HG02885 (cell line): ENCODE results near the gene UBAC2.
A peak's percentile ranks its signal among the peaks of the same experiment; 100 is the strongest.

ENCODE experiments used
- ATAC-seq: cut with Tn5 transposase; IDR thresholded peaks from one replicate; pipeline ENCODE4 v1.9.1; 2021; ENCODE audit warnings: mild to moderate bottlenecking; ENCODE audit not compliant: unreplicated experiment, poor library complexity

UBAC2 gene

DNA sequence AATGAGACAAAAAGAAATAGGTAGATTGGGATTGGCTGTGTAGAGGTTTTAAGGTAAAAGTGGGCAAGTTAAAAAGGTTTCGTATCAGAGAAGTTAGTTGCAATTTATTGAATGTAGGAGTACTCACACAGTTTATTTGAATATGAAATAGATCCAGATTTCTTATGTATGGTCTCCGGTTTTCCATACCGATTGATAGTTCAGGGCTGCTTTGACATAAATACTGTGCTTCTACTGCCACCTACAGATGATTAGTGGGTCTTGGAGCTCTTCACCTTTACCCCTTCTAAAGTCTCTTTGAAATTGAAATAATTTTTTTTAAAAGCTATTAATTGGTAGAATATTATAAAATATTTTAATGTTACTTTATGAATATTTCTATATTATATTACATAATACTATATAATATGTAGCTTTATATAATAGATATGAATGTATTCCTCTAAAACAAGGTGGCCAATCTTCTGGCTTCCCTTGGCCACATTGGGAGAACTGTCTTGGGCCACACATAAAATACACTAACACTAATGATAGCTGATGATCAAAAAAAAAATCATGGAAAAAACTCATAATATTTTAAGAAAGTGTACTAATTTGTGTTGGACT lies 65.3 kb downstream of the UBAC2 start:
- peak; percentile 58 for ATAC-seq

DNA sequence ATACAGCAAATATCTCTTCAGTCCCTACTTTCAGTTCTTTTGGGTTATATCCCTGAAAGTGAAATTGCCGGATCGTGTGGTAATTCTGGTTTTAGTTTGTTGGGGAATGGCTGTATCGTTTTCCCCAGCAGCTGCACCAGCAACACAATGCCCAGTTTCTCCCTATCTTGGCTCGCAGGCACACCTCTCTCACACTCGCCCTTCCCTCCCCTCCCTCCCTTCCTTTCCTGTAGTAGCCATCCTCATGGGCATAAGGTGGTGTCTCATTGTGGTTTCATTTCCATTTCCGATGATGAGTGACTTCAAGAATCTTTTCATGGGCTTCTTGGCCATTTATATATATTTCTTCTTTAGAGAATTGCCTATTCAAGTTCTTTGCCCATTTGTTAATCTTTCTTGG lies 66.2 kb downstream of the UBAC2 start:
- ATAC-seq, result no peak

DNA sequence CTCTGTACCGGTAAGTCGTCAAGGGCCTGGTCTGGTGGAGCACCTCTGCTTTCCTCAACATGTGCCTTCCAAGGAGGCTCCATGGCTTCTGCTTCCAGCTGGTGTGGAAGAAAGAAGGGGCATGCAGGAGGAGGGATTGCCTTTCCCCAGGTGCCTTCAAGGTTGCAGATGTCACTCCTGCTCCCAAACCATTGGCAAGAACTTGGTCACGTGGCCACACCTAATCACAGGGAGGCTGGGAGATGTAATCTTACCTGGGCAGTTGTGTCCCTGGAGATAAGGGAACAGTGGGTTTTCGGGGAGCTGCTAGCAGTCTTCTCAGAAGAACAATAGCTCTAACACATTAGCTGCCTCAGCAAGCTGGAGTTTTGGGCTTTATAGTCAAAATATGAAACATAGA lies 67.3 kb downstream of the UBAC2 start:
- no peak for ATAC-seq

DNA sequence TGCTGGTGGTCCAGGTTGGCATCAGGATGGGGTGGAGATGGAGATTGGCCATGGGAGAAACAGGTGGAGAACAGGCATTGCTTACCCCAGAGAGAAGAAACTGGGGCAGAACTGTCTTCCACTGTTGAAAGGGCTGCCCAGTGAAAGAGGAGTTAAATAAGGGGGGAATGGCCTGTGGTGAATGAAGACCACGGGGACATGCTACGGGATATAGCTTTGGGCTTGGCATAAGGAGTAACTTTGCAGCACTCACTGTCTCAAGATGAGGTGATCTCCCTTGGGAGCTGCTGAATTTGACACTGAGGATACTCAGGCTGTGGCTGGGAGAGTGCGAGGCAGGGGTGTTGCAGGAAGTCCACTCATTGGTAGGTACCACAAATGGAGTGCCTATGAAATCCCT lies 68.2 kb downstream of the UBAC2 start:
- ATAC-seq, result no peak

DNA sequence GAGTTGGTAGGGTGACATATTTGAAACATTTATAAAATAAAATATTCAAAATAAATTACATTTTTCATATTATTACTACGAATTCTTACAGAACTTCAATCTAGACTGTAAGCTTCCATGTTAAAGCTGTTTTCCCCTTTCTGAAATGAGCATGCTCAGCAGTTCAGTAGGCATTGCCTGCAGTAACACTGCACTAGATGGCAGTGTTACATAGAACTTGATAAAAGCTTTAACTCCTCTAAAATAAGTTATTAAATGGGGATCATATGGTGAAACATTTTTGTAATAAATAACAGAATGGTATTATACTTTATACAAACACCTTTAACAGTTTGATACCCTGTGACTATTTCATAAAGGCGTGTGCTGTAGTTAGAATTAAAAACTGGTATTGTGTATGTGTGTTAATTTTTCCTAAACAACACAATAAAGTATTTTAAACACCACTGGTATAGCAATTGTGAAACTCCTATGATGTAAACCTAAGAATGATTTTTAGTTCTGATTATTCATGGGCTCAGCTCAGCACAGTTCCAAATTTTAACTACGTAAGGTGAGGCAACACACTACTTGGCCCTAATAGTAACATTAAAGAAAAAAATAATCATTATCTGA lies 69.1 kb downstream of the UBAC2 start:
- peak; percentile 75 for ATAC-seq

DNA sequence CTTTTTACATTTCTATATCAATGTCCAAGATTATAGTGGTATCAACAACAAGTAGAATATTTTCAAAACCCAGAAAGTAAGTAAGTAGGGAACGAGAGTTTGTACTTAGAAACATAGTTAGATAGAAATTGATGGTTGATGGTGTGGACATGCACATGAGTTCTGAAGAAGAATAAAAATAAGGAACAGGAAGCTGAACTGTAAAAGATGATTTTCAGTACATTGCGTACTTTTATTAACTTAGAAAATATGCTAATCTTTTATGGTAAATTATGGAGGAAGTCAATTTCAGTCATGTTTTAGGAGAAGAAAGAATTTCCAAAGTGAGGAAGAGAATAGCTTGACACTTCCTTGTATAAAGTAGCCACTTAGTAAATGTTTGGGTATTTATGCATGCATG lies 69.9 kb downstream of the UBAC2 start:
- no peak for ATAC-seq

DNA sequence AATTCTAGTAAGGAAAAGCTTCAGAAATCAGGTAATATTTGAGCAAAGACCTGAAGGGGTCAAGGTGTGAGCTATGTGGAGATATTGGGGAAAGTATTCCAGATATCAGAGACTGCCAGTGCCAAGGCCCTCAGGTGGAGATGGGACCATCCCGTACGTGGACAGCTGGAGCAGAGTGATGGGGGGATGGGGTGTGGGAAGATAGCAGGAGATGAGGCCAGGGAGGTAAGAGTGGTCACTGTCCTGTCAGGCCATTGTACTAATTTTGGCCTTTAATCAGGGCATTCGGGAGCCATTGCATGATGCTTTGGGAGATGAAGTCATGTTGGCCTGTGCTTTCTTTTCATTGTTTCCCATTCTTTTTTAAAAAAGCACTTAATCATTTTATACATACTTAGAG lies 70.6 kb downstream of the UBAC2 start:
- ATAC-seq, result no peak

DNA sequence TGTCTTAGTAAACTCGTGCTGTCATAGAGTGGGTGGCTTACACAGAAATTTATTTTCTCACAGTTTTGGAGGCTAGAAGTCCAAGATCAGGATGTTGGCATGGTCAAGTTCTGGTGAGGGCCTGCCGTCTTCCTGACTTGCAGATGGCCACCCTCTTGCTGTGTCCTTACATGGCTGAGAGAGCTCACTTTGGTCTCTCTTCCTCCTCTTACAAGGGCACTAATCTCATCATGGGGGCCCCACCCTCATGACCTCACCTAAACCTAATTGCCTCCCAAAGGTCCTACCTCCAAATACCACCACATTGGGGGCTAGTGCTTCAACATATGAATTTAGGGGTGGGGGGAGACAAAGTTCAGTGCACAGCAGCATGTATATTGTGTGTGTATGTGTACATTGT lies 71.8 kb downstream of the UBAC2 start:
- ATAC-seq, result no peak

DNA sequence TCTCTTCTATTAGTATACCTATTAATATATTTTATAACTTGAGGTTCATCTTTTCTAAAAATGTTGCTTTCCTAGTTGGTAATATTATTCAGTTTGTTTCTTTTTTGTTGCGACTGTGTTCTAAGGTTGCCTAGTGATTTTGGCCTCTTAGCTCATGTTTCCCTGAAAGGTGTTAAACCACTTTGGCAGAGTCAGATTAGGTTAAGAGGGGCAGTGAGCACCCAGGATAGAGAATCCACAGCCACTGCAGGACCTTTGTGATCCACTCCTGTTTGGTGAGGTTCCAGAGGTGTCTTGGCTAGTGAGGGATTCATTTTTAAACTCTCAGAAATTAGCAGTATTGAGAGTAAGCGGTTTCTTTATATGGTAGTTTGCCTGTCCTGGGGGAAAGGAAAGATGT lies 72.5 kb downstream of the UBAC2 start:
- no peak for ATAC-seq

DNA sequence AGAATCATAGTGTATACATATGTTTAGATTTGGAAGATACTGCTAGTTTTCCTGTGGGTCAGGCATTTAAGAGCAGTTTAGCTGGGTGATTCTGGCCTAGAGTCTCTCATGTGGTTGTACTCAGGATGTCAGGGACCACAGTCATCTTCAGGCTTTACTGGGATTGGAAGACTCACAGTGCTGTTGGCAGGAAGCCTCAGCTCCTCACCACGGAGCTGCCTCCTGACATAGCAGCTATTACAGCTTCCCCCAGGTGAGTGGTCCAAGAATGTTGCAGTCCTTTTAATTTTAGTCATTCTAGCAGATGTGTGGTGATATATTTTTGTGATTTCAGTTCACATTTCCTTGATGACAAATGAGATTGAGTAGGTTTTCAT lies 74.4 kb downstream of the UBAC2 start:
- no peak for ATAC-seq

DNA sequence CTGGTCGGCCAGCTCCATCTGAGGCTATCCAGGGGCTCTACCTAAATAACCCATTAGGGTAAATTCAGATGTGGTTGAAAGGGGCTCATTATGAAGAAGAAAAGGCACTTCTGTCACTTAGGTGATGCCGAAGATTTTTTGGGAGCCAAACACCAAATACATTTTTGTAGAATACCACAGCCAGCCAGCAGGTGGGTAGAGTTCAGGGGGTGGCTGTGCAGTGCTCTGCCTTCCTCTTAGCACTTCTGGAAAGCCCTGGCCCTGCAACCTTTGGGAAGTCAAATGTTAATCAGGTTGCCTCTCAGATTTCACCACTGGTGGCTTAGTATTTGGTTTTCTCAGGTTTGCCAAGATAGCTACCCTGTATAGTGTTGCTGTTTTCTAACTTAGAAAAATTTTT lies 76.1 kb downstream of the UBAC2 start:
- ATAC-seq, result no peak

DNA sequence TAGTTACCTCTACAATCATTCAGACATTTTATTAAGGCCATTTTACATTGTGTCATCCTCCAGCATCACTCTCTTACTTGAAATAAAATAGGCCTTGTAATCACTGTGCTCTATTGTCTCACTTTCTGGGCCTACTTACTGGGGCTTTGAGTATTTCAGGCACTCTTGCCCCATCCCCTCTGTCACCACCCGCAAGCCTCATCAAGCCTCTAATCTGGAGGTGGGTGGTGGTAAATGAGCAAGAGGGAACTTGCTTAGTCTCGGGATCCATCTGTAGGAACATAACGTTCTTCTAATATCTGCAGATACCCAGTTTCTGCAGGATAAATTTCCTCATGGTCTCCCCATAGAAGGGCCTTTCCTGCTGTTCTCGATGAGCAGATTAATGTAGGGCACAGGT lies 77.0 kb downstream of the UBAC2 start:
- no peak for ATAC-seq

DNA sequence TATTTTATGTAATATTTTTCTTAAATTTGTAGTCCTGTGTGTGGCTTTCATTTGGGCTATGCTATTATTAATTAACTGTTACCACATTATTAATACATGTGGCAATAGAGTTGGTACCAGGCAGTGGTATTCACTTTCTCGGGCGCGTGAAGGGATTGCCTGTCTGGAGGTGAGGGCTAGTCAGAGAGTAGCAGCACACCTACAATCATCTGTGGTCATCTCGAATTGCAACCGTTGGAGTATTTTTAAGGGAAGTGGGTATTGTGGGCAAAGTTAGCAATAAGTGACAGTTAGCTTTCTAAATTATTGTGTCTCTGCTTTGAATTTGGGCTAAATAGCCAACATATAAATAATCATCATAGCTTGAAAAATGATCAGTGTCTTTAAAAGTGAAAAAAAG lies 77.5 kb downstream of the UBAC2 start:
- no peak for ATAC-seq

DNA sequence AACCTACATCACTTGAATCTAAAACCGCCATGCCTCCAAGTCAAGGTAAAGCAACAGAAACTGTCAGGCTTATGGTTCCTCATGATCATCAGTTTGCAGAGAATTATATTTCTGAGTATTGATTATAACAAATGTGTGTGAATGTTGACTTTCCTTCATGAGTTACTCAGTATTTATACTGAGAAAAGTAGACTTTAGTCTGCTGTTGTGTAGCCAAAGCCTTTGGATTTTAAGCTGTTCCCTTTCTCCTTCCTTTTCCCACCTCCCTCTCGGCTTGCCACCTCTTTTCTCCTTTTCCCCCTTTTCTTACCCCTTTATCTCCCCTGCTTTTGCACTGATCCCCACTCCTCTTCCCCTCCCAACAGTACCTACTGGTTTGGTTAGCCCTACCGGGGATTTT lies 78.2 kb downstream of the UBAC2 start:
- no peak for ATAC-seq

DNA sequence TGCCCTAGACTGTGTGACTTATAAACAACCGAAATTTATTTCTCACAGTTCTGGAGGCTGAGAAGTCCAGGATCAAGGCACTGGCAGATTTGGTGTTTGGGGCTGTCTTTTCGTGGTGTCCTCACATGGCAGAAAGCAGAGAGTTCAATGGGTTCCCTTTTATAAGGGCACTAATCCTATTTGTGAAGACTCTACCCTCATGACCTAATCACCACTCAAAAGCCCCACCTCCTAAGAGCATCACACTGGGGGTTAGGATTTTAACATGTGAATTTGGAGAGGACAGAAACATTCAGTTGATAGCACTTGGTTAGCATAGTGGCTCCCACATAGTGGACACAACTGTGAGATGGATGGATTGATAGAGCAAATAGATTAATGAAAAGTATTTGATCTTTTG lies 79.0 kb downstream of the UBAC2 start:
- no peak for ATAC-seq

DNA sequence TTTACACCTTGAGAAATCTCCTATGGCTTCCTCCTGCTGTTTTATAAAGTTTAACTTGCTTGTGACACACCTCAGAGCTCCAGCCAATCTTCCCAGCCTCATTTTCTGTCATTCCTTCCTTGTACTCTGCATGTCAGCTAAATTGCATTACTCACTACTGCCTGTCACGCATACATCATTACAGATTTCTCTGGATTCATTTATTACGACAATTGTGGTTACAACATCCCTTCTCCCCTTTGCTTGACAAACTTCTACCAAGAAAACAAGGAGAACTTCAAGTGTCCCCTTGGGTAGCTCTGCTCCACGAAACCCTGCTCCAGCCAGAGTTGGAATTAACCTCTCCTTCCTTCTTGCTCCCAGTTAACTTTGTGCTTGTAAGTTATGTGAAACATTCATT lies 79.5 kb downstream of the UBAC2 start:
- no peak for ATAC-seq

DNA sequence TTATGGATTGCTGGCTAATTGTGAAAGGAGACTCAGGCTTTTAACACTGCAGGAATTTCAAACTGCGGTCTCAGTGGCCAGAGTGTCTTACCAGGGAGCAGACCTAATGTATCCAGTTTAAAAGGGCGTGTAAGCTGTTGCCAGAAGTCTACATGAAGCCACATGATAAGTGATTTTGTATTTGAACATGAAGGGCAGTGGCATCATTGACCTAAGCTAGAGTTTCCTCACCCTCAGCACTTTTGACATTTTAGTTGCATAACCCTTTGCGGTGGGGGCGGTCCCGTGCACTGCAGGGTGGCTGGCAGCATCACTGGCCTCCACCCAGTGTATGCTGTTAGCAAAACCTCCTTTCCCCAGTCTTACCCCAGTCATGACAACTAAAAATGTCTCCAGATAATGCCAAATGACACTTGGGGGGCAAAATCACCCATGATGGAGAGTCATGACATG lies 81.2 kb downstream of the UBAC2 start:
- peak; percentile 73 for ATAC-seq

DNA sequence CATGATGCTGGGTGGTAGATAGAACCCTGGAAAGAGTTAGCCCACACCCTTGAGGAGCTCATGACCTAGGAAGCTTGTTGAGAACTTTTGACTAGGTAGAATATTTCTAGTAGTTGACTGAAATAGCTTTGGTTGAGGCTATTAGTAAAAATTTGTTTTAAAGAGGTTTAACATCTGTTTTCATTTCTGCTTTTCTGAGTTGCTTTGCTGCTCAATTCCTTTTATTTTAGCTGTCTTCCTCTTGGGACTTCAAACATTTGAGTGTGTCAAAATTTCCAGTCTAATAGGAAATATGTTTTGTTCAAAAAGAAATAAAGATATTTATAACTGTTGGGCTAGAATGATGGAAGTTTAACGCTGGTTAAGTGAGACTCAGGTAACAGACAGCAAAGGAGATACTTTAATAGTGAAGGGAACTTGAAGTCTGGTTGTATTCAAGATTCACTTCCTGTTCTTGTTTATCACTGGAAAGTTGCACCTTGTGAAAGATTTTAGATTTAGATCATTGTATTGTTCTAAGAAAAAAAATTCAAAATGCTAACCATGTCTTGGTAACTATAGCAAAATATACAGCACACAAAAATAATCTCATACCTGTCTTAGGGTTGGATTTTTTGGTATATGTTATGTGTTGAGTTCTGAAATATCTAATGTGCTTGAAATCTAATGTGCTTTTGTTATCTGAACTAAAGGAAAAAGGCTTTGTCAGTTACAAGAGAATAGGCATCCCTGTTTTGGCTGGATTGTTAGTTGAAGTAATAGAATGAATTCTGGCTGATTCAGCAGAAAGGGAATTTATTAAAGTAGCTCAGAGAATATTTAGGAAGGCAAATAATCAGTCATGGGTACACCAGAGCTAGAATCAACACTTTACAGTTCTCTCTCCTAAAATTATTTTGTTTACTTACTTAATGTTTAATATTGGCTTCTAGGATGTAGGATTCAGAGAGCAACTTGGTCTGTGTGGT lies 81.9 kb downstream of the UBAC2 start:
- ATAC-seq, result peak; percentile 73

DNA sequence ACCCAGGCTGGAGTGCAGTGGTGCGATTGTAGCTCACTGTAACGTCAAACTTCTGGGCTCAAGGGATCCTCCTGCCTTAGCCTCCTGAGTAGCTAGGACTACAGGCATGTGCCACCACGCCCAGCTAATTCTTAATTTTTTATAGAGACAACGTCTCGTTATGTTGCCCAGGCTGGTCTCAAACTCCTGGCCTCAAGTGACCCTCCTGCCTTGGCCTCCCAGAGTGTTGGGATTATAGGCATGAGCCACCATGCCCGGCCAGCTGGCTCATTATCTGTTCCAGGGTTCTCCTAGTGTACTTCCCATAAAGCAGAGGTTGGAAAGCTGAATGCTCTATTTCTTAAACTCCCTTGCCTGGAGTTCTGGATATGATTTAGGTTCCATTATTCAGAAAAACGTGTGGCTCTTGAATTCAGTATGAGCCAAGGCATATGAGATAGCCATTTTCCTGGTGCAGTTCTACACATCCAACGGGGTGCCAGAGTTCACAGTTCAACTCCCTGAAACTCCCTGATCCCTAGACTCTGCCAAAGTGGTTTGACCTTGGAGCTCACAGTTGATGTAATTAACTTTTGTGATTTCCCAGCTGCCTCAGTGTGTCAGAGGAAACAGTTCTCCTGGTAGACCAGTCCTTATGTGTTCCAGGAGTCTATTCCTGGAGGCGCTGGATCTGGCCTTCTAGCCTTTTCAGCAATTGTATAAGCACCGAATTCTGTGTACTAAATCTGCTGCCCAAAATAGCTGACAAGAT lies 85.0 kb downstream of the UBAC2 start:
- ATAC-seq, result no peak

DNA sequence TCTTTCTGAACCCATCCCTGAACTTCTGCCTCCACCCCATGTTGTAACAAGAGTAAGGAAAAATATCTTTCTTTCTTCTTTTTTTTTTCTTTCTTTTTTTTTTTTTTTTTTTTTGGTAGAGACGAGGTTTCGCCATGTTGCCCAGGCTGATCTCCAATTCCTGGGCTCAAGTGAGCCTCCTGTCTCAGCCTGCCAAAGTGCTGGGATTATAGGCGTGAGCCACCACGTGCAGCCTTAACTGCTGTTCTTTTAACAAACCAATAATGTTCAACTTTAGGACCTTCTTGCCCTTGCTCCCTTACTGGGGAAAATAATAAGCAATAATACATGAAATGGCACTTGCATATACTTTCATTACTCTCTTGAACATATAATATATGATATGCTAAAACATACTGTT lies 86.9 kb downstream of the UBAC2 start:
- ATAC-seq, result no peak

DNA sequence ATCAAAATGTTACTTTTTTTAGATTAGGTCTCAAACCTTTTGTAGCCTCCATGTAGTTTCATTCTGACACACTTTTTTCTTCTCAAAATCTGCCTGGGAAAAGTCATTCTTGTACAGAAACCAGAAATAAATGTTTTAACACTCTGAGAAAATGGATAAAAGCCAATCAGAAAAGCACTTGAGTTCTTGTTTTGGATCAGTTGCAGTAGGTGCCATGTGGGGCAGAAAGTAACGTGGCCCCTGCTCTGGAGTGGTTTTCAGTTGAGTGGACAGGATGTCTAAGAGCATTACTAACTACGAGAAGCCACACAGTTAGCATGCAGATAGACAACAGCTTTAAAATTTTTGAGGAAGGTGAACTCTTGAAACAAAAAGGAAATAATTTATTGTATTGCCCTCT lies 87.4 kb downstream of the UBAC2 start:
- peak; percentile 92 for ATAC-seq
